GM12878 (cell line): ENCODE measurements around the gene GBA3. TPM values are rescaled to one million over a fixed set of nuclear protein-coding genes. Genes with fewer than 3 reads are reported as not detected.

Experiments
- ATAC-seq: fragments of 200-7000 bp; cut with Tn5 transposase; 3 replicates; pipeline ENCODE4 v1.9.1; 2020; ENCODE audit warnings: mild to moderate bottlenecking, moderate library complexity
- BruUV-seq: library from RNA; stranded (reverse); fragments of 400-500 nt; replicated peaks from 2 replicates; lab custom pipeline; 2021; lab: Mats Ljungman, UMichigan
- CTCF ChIA-PET: fragments of 300-600 bp; sonication (Branson Sonifier 250); formaldehyde crosslinking; extraction: SDS; loops from one replicate; lab custom pipeline; 2021; ENCODE audit warnings: inconsistent platforms; lab: Yijun Ruan, JAX
- POLR2A ChIA-PET: fragments of 350-600 bp; formaldehyde crosslinking; extraction: SDS; loops from one replicate; lab custom pipeline; 2021; ENCODE audit warnings: inconsistent platforms; lab: Charles Lee
- RAD21 ChIA-PET: fragments of 300-600 bp; sonication (Branson Sonifier 250); formaldehyde crosslinking; loops from one replicate; lab custom pipeline; 2023; ENCODE audit warnings: antibody characterized with exemption; ENCODE audit not compliant: unreplicated experiment; lab: Charles Lee
- SMC1A ChIA-PET: fragments of 300-600 bp; sonication (Branson Sonifier 250); formaldehyde crosslinking; loops from one replicate; lab custom pipeline; 2023; ENCODE audit not compliant: unreplicated experiment, uncharacterized antibody; lab: Charles Lee
- DNase-seq: peaks from one replicate; pipeline ENCODE4 v3.0.0-alpha.2; 2011; ENCODE audit warnings: low read depth, low spot score
- FAIRE-seq: peaks from 3 replicates; lab custom pipeline; 2011; peaks lifted over from hg19 to GRCh38; lab: Jason Lieb, UNC
- H2AFZ ChIP-seq: 2 replicates; pipeline ENCODE4 v1.6.0; 2011; ENCODE audit warnings: low read depth, low read length, control low read depth; ENCODE audit not compliant: control insufficient read depth
- H3K27ac ChIP-seq: 2 replicates; pipeline ENCODE4 v1.5.1; 2011; ENCODE audit warnings: control low read depth; ENCODE audit not compliant: control insufficient read depth, insufficient read depth
- H3K27me3 ChIP-seq, 2 experiments: replicated peaks in 1 of 2; 2 replicates each; pipeline versions ENCODE4 v1.6.0 to v1.6.1; 2011; ENCODE audit warnings: low read length in 1 of 2; ENCODE audit not compliant: control insufficient read depth in 2 of 2, insufficient read depth in 2 of 2
- H3K36me3 ChIP-seq, 2 experiments: 2 replicates each; pipeline ENCODE4 v1.5.1; 2011; ENCODE audit warnings: low read length in 1 of 2; ENCODE audit not compliant: control insufficient read depth in 2 of 2, insufficient read depth in 2 of 2
- H3K4me1 ChIP-seq: 2 replicates; pipeline ENCODE4 v1.6.1; 2011; ENCODE audit warnings: mild to moderate bottlenecking, low read length, moderate library complexity, mixed read lengths; ENCODE audit not compliant: control insufficient read depth, insufficient read depth
- H3K4me2 ChIP-seq: 2 replicates; pipeline ENCODE4 v1.6.0; 2011; ENCODE audit warnings: control low read depth; ENCODE audit not compliant: control insufficient read depth, insufficient read depth
- H3K4me3 ChIP-seq: fragments of 200-600 bp; sonication (generic); 2 replicates; pipeline ENCODE4 v1.5.1; 2016
- H3K79me2 ChIP-seq: 2 replicates; pipeline ENCODE4 v1.6.0; 2011; ENCODE audit warnings: low read length; ENCODE audit not compliant: control insufficient read depth, insufficient read depth
- H3K9ac ChIP-seq: 2 replicates; pipeline ENCODE4 v1.8.0; 2011; ENCODE audit warnings: low read length, control low read depth, mixed read lengths; ENCODE audit not compliant: control insufficient read depth, insufficient read depth
- H3K9me3 ChIP-seq: replicated peaks from 3 replicates; pipeline ENCODE4 v1.5.1; 2011; ENCODE audit warnings: mild to moderate bottlenecking, low read length; ENCODE audit not compliant: control insufficient read depth, insufficient read depth
- H4K20me1 ChIP-seq: 2 replicates; pipeline ENCODE4 v1.6.0; 2011; ENCODE audit not compliant: control insufficient read depth, insufficient read depth
- ATF7 ChIP-seq: fragments of 450-650 bp; IDR thresholded peaks from 2 replicates; pipeline ENCODE4 v1.6.1; 2016; ENCODE audit warnings: low read depth, mild to moderate bottlenecking
- CHD1 ChIP-seq: IDR thresholded peaks from 2 replicates; pipeline ENCODE4 v1.6.1; 2012; ENCODE audit warnings: low read depth, low read length, improper control_type of control experiment
- FOXK2 ChIP-seq: fragments of 450-650 bp; IDR thresholded peaks from 2 replicates; pipeline ENCODE4 v1.6.1; 2017; ENCODE audit warnings: mild to moderate bottlenecking, moderate library complexity
- HCFC1 ChIP-seq: fragments of 150-350 bp; IDR thresholded peaks from 2 replicates; pipeline ENCODE4 v1.6.1; 2014; ENCODE audit warnings: low read length
- IRF4 ChIP-seq: IDR thresholded peaks from 2 replicates; pipeline ENCODE4 v1.6.1; 2011; ENCODE audit warnings: low read depth, low read length
- MYB ChIP-seq: fragments of 150-350 bp; IDR thresholded peaks from 2 replicates; pipeline ENCODE4 v1.6.1; 2014; ENCODE audit warnings: mild to moderate bottlenecking, low read depth, low read length, borderline replicate concordance
- RCOR1 ChIP-seq: conservative IDR thresholded peaks from 2 replicates; pipeline ENCODE4 v1.6.1; 2012; ENCODE audit warnings: low read depth, low read length, improper control_type of control experiment
- SUZ12 ChIP-seq: fragments of 200-600 bp; sonication (generic); IDR thresholded peaks from one replicate; pipeline ENCODE4 v1.6.1; 2018; ENCODE audit warnings: antibody characterized with exemption, mild to moderate bottlenecking; ENCODE audit not compliant: unreplicated experiment
- TCF12 ChIP-seq: IDR thresholded peaks from 2 replicates; pipeline ENCODE4 v1.6.1; 2011; ENCODE audit warnings: low read depth, mild to moderate bottlenecking, low read length
- WRNIP1 ChIP-seq: IDR thresholded peaks from 2 replicates; pipeline ENCODE4 v1.6.1; 2011; ENCODE audit warnings: low read depth, low read length, improper control_type of control experiment, borderline replicate concordance
- ZBED1 ChIP-seq: IDR thresholded peaks from 2 replicates; pipeline ENCODE4 v1.6.1; 2016; ENCODE audit warnings: borderline replicate concordance
- WGBS: methylation state at CpG from one replicate; pipeline ENCODE4 v1.1.6; 2016; ENCODE audit warnings: low lambda C conversion rate; ENCODE audit not compliant: insufficient replicate concordance, insufficient coverage; ENCODE audit errors: missing lambda C conversion rate; 5-methylcytosine and 5-hydroxymethylcytosine counted together
- in situ Hi-C: fragments of 300-500 bp; cut with MboI; formaldehyde crosslinking; loops from 9 replicates; pipeline ENCODE4 v1.14.3; 2018; ENCODE audit warnings: mixed read lengths
- intact Hi-C: fragments of 100-400 bp; cut with micrococcal nuclease; formaldehyde crosslinking; loops from one replicate; pipeline ENCODE4 v1.14.2; 2022; ENCODE audit not compliant: unreplicated experiment
- polyA plus RNA-seq, 11 experiments: library from polyadenylated mRNA; depleted of rRNA in 4 of 11; unstranded in 6 of 11; stranded (reverse) in 5 of 11; fragments of >200 nt; fragmentation: Nextera tagmentation in 4 of 11; fragmentation: Illumina TruSeq in 1 of 11; extraction: Ambion mirVana in 4 of 11; extraction: Trizol in 1 of 11; gene quantifications; 1 replicate in 1 of 11; 2 replicates in 10 of 11; pipeline versions ENCODE4 v1.2.1 to v1.2.3, GENCODE V29; 2011 to 2016; ENCODE audit warnings: inconsistent platforms in 2 of 11, missing spikeins in 2 of 11, low read depth in 1 of 11
- total RNA-seq, 4 experiments: library from RNA; depleted of rRNA in 3 of 4; stranded (reverse); fragments of >200 nt in 3 of 4; fragmentation: Illumina TruSeq in 1 of 4; extraction: Trizol in 1 of 4; gene quantifications; 2 replicates each; pipeline versions ENCODE4 v1.2.1 to v1.2.3, GENCODE V29; 2013 to 2021
- TF ChIP-seq, protein P1 (sequence below): IDR thresholded peaks from 2 replicates; pipeline ENCODE4 v1.6.1; 2012; ENCODE audit warnings: low read depth, low read length, improper control_type of control experiment
- TF ChIP-seq, protein P2 (sequence below): IDR thresholded peaks from 2 replicates; pipeline ENCODE4 v1.6.1; 2012; ENCODE audit warnings: low read depth, low read length, improper control_type of control experiment
- TF ChIP-seq, protein P3 (sequence below): fragments of 450-650 bp; formaldehyde crosslinking; IDR thresholded peaks from 2 replicates; pipeline ENCODE4 v1.4.0; 2020; ENCODE audit warnings: mild to moderate bottlenecking, moderate library complexity
- TF ChIP-seq, protein P4 (sequence below): fragments of 450-650 bp; IDR thresholded peaks from 2 replicates; pipeline ENCODE4 v1.6.1; 2016; ENCODE audit warnings: mild to moderate bottlenecking

GBA3 gene
- total and polyA plus RNA-seq, 10 of the 15 experiments (the other 5 are each of a cell fraction or from before 2014, with no cell fraction given): 0.10 to 7.2 (median 0.27) TPM

DNA sequence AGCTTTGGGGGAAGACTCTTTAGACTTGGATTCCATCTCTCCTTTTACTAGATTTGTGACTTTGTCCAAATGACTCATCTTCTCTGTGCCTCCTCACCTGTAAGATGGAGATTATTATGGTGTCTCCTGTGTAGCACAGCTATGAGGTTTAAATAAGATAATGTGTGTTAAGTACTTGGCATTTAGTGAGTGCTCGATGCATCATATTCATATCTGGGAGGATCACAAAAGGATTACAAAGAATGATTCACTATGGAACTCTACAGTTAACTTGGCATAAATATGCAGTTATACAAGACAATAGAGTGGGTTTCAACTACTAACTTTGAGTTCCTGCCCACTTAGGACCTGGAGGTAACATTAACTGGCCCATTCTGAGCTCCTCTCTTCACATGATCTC, 2.3 kb downstream of the GBA3 start:
- SMC1A ChIA-PET: interaction anchor here (0.6 to 1.5 kb wide), 4 partner anchors 9 to 565 kb away, joined by 3 to 5 read pairs (median 3); no protein-coding TSS in a partner anchor
- 28% methylated on average over 1 of the region's 1 CpG for WGBS

More for the DNA sequence above, 2.3 kb downstream of the GBA3 start:
- Histone ChIP-seq H4K20me1 (no peaks in the 10 kb centered on the region), H3K9me3 (no peaks in the 10 kb centered on the region), H2AFZ (no peak overlapping the region), H3K4me1 (no peaks in the 10 kb centered on the region), H3K36me3 (no peaks in the 10 kb centered on the region), H3K4me2 (no peak overlapping the region), H3K4me3 (no peak overlapping the region), H3K27me3 (no peaks in the 10 kb centered on the region), H3K27ac (no peak overlapping the region), H3K9ac (no peak overlapping the region), H3K79me2 (no peaks in the 10 kb centered on the region)
- POLR2A ChIA-PET: interaction anchor here (0.9 kb wide), 1 partner anchor 69 kb away, joined by 4 read pairs; no protein-coding TSS in a partner anchor
- in situ Hi-C loops (no loop called here), intact Hi-C loops (no loop called here)
- no peak for DNase-seq
- CTCF ChIA-PET: interaction anchor here (0.9 to 4.8 kb wide), 3 partner anchors 11 to 284 kb away, joined by 3 to 31 read pairs (median 4); no protein-coding TSS in a partner anchor
- BruUV-seq: no TSS peak
- no peak for ATAC-seq
- TF ChIP-seq ATF7: no peak
- TF ChIP-seq, protein P1, sequence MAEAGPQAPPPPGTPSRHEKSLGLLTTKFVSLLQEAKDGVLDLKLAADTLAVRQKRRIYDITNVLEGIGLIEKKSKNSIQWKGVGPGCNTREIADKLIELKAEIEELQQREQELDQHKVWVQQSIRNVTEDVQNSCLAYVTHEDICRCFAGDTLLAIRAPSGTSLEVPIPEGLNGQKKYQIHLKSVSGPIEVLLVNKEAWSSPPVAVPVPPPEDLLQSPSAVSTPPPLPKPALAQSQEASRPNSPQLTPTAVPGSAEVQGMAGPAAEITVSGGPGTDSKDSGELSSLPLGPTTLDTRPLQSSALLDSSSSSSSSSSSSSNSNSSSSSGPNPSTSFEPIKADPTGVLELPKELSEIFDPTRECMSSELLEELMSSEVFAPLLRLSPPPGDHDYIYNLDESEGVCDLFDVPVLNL: no peak
- no peak for TF ChIP-seq IRF4
- no peak for TF ChIP-seq SUZ12
- no peak for TF ChIP-seq ZBED1
- TF ChIP-seq TCF12: no peak
- no peak for TF ChIP-seq MYB
- TF ChIP-seq, protein P2, sequence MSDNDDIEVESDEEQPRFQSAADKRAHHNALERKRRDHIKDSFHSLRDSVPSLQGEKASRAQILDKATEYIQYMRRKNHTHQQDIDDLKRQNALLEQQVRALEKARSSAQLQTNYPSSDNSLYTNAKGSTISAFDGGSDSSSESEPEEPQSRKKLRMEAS: no peak
- no peak for TF ChIP-seq RCOR1
- no peak for TF ChIP-seq CHD1
- TF ChIP-seq, protein P3, sequence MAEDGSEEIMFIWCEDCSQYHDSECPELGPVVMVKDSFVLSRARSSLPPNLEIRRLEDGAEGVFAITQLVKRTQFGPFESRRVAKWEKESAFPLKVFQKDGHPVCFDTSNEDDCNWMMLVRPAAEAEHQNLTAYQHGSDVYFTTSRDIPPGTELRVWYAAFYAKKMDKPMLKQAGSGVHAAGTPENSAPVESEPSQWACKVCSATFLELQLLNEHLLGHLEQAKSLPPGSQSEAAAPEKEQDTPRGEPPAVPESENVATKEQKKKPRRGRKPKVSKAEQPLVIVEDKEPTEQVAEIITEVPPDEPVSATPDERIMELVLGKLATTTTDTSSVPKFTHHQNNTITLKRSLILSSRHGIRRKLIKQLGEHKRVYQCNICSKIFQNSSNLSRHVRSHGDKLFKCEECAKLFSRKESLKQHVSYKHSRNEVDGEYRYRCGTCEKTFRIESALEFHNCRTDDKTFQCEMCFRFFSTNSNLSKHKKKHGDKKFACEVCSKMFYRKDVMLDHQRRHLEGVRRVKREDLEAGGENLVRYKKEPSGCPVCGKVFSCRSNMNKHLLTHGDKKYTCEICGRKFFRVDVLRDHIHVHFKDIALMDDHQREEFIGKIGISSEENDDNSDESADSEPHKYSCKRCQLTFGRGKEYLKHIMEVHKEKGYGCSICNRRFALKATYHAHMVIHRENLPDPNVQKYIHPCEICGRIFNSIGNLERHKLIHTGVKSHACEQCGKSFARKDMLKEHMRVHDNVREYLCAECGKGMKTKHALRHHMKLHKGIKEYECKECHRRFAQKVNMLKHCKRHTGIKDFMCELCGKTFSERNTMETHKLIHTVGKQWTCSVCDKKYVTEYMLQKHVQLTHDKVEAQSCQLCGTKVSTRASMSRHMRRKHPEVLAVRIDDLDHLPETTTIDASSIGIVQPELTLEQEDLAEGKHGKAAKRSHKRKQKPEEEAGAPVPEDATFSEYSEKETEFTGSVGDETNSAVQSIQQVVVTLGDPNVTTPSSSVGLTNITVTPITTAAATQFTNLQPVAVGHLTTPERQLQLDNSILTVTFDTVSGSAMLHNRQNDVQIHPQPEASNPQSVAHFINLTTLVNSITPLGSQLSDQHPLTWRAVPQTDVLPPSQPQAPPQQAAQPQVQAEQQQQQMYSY: no peak
- TF ChIP-seq HCFC1: no peak
- TF ChIP-seq WRNIP1: no peak
- TF ChIP-seq, protein P4, sequence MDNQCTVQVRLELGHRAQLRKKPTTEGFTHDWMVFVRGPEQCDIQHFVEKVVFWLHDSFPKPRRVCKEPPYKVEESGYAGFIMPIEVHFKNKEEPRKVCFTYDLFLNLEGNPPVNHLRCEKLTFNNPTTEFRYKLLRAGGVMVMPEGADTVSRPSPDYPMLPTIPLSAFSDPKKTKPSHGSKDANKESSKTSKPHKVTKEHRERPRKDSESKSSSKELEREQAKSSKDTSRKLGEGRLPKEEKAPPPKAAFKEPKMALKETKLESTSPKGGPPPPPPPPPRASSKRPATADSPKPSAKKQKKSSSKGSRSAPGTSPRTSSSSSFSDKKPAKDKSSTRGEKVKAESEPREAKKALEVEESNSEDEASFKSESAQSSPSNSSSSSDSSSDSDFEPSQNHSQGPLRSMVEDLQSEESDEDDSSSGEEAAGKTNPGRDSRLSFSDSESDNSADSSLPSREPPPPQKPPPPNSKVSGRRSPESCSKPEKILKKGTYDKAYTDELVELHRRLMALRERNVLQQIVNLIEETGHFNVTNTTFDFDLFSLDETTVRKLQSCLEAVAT: no peak
- TF ChIP-seq FOXK2: no peak
- RAD21 ChIA-PET: interaction anchor here (0.7 to 1.5 kb wide), 2 partner anchors 9 to 47 kb away, joined by 3 to 4 read pairs; no protein-coding TSS in a partner anchor
- no peak for FAIRE-seq
